Measurements from ENCODE around the gene RAMP1. TPM values are rescaled to one million over a fixed set of nuclear protein-coding genes. Genes with fewer than 3 reads are reported as not detected.

Gene RAMP1
- total RNA-seq, 1 donor from 2014 or later = 4.4 TPM

DNA sequence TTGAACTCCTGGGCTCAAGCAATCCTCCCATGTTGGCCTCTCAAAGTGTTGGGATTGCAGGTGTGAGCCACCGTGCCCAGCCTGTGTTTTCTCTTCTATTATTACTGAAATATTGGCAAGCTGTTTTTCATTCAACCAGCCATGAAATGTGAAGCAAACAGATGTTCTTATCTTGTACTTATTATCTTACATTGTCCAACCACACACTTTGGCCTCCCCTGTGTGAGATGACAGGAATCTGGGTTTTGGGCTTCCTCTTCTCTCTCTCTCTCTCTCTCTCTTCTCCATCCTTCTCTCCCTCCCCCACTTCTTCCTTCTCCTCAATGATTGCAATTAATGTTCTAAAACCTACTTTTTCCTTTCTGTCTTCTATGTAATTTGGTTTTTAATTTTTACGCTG is 33.1 kb downstream of the RAMP1 start:
- H3K36me3 ChIP-seq (ENCODE audit: control insufficient read depth, insufficient read depth, low read length) = no peaks in the 10 kb centered on the region
- DNase-seq (ENCODE audit: low read depth) = no peak
- TF ChIP-seq, protein P1, sequence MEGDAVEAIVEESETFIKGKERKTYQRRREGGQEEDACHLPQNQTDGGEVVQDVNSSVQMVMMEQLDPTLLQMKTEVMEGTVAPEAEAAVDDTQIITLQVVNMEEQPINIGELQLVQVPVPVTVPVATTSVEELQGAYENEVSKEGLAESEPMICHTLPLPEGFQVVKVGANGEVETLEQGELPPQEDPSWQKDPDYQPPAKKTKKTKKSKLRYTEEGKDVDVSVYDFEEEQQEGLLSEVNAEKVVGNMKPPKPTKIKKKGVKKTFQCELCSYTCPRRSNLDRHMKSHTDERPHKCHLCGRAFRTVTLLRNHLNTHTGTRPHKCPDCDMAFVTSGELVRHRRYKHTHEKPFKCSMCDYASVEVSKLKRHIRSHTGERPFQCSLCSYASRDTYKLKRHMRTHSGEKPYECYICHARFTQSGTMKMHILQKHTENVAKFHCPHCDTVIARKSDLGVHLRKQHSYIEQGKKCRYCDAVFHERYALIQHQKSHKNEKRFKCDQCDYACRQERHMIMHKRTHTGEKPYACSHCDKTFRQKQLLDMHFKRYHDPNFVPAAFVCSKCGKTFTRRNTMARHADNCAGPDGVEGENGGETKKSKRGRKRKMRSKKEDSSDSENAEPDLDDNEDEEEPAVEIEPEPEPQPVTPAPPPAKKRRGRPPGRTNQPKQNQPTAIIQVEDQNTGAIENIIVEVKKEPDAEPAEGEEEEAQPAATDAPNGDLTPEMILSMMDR (IDR thresholded peaks at IDR 0.05; ENCODE audit: insufficient read depth, low read length, poor library complexity, severe bottlenecking) = no peak
- H3K4me3 ChIP-seq (ENCODE audit: low read depth, low read length) = no peak overlapping the region
- no peaks in the 10 kb centered on the region for H3K27me3 ChIP-seq (ENCODE audit: control insufficient read depth, insufficient read depth, low read length)

DNA sequence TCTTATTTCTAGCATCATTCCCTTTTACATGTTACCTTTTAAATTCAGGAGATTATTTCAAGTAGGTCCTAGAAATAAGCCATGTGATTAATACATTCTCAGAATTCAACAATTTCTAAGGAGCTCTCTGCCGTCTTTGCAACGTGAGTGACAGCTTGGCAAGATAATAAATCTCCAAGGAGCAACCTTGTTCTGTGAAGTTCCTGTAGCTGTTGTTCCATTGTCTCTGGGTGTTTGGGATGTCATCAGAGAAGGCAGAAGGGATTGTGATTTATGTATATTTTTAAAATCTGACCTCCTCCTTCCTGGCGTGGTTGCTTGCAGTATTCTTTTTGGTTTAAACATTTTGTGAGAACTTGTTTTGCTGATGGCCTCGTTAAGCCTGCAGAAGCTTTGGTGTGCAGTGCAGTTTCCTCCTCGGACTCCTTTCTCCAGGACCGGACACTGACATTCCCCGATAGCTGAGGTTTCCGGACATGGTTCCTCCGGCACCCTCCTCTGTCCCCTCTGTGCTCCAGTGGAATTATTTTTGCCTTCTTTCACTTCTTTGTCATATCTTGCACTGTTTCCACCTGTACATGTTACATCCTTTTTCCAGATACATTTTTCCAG is 33.7 kb downstream of the RAMP1 start:
- DNase-seq (ENCODE audit: low read depth) = no peak
- Histone ChIP-seq H3K27me3 (ENCODE audit: control insufficient read depth, insufficient read depth, low read length) (no peaks in the 10 kb centered on the region), H3K36me3 (ENCODE audit: control insufficient read depth, insufficient read depth, low read length) (no peaks in the 10 kb centered on the region), H3K4me3 (ENCODE audit: low read depth, low read length) (no peak overlapping the region)
- TF ChIP-seq, protein P1 (IDR thresholded peaks at IDR 0.05; ENCODE audit: insufficient read depth, low read length, poor library complexity, severe bottlenecking) = no peak

DNA sequence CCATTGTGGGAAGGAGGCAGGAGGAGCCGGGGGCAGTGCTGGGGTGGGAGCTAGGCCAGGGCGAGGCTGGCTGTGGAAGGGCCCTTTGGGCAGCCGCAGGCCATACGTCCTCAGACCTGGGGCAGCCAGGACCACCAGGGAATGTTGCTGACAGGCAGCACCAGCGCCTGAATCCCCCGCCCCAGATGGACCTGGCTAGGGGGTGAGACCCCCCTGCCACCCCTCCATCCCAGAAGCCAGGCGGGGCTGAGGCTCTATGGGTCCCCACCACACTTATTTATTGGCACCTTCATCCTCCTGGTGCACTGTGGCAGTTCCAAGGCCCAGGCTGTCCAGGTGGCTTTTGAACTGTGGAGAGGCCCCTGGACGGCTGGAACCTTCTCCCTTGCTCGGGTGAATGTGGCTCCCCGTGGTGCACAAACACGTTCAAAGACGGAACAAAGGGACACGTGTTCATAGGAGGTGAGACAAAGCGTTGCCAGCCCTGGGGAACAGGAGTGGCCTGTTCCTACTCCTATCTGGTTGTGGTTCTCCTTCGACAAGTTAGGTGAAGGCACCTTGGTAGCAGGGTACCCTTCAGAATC is 35.1 kb downstream of the RAMP1 start:
- H3K36me3 ChIP-seq (ENCODE audit: control insufficient read depth, insufficient read depth, low read length) = no peaks in the 10 kb centered on the region
- no peaks in the 10 kb centered on the region for H3K27me3 ChIP-seq (ENCODE audit: control insufficient read depth, insufficient read depth, low read length)
- DNase-seq (ENCODE audit: low read depth) = no peak
- TF ChIP-seq, protein P1 (IDR thresholded peaks at IDR 0.05; ENCODE audit: insufficient read depth, low read length, poor library complexity, severe bottlenecking) = no peak
- H3K4me3 ChIP-seq (ENCODE audit: low read depth, low read length) = no peak overlapping the region

DNA sequence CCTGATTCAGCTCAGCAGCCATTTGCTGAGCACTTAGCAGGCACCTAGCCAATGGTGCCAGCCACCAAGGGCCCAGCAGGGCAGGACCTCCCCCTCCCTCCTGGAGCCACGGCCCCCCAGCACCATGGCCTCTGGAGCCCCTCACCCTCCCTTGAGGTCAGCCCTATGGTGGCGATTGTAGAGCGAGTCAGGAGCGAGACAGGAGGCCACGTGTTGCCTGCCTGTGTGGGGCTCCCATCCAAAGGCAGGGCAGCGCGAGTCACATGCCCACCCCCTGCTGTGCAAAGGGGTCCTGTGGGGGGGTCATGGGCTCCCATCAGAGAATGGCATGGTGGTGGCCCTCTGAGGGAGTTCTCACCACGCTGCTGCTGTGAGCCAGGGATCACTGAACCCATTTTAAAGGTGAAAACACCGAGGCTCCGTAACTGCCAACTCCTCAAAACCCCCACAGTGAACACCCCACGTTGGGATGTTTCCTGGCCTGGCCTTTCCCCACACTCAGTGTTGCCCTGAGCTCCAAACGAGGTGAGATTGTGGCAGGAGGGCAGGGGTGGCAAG is 35.6 kb downstream of the RAMP1 start:
- Histone ChIP-seq H3K27me3 (ENCODE audit: control insufficient read depth, insufficient read depth, low read length) (no peaks in the 10 kb centered on the region), H3K4me3 (ENCODE audit: low read depth, low read length) (no peak overlapping the region), H3K36me3 (ENCODE audit: control insufficient read depth, insufficient read depth, low read length) (no peaks in the 10 kb centered on the region)
- TF ChIP-seq, protein P1 (IDR thresholded peaks at IDR 0.05; ENCODE audit: insufficient read depth, low read length, poor library complexity, severe bottlenecking) = no peak
- DNase-seq (ENCODE audit: low read depth) = no peak

DNA sequence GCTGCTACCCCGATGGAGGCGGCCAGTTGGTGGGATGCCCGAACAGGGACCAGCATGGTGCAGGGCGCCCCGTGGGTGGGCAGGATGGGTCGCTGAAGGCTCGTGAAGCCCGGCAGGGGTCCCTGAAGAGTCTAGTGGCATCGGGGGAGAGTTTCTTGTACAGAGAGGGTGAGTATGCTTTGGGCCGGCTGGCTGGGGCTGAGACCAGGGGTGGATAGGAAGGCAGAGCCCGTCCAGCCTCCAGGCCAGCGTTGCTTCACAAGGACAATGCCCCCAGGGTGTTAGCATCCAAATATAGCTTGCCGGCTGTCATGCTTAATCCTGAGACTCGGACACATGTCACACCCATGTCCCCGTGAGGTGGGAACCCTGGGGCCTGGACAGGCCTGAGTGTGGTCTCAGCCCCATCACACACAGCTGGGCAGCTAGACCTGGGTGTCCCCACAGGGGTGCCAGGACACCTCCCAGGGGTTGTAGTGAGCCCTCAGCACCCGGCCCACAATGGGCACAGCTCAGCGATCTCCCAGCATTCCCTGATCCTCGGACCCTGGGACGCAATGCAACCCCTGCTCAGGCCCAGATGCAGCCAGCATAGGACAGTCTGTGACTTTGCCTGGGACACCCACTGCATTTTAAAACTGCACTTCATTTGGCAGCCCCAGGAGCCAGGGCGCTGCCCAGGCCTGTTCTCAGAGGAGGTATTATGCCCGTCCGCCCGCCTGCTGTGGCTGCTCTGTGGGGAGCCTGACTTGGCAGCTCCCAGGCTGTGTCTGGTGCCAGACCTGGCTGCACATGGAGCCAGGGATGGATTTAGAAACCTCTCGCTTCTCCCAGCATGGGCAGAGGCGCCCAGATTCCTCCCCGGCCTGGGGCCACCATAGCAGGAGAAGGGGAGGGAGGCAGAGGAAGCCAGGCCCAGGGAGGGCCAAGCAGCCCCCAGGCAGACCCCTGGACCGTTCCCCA is 36.4 kb downstream of the RAMP1 start:
- no peaks in the 10 kb centered on the region for H3K36me3 ChIP-seq (ENCODE audit: control insufficient read depth, insufficient read depth, low read length)
- DNase-seq (ENCODE audit: low read depth) = no peak
- no peaks in the 10 kb centered on the region for H3K27me3 ChIP-seq (ENCODE audit: control insufficient read depth, insufficient read depth, low read length)
- H3K4me3 ChIP-seq (ENCODE audit: low read depth, low read length) = no peak overlapping the region
- TF ChIP-seq, protein P1 (IDR thresholded peaks at IDR 0.05; ENCODE audit: insufficient read depth, low read length, poor library complexity, severe bottlenecking) = no peak

Data from kidney epithelial cell (primary cell).